HFF-Myc (cell line): ENCODE measurements around the gene CARMIL1.
"Not testable (repeated sequence)": the region's sequence is repeated elsewhere in the genome, so short reads cannot be mapped to it uniquely, and the experiment has no call there.

Experiments
- DNase-seq: peaks from one replicate; pipeline ENCODE4 v3.0.0-alpha.2; 2011; ENCODE audit warnings: low read depth; ENCODE audit errors: extremely low read depth
- H3K4me3 ChIP-seq: replicated peaks from 2 replicates; pipeline ENCODE4 v1.5.1; 2011; ENCODE audit warnings: low read depth, mild to moderate bottlenecking, control low read depth, low read length
- TF ChIP-seq, protein P1 (sequence below): IDR thresholded peaks from 2 replicates; pipeline ENCODE4 v1.5.1; 2012; ENCODE audit warnings: mild to moderate bottlenecking, low read depth, low read length, control low read depth; ENCODE audit errors: missing control alignments

CARMIL1 gene

DNA sequence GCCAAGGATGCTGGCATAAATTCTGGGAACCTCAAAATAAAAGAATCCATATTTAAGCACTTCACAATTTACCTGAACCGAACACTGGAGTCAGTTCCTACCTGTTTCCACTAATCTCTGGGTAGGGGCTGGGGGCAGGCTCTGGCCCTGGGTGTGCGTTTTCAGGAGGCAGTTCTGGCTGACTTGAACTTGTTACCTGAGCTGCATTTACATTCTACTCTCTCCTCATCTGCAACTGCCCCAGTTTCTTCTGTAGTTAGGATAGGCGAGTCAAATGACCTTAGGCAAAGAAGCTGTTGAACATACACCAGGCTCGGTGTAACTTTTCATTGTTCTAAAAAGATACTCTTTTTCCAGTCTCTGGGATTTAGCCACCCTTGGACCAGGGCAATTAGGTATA, 13.2 kb downstream of the CARMIL1 start:
- H3K4me3 ChIP-seq: no peak overlapping the region
- TF ChIP-seq, protein P1, sequence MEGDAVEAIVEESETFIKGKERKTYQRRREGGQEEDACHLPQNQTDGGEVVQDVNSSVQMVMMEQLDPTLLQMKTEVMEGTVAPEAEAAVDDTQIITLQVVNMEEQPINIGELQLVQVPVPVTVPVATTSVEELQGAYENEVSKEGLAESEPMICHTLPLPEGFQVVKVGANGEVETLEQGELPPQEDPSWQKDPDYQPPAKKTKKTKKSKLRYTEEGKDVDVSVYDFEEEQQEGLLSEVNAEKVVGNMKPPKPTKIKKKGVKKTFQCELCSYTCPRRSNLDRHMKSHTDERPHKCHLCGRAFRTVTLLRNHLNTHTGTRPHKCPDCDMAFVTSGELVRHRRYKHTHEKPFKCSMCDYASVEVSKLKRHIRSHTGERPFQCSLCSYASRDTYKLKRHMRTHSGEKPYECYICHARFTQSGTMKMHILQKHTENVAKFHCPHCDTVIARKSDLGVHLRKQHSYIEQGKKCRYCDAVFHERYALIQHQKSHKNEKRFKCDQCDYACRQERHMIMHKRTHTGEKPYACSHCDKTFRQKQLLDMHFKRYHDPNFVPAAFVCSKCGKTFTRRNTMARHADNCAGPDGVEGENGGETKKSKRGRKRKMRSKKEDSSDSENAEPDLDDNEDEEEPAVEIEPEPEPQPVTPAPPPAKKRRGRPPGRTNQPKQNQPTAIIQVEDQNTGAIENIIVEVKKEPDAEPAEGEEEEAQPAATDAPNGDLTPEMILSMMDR: no peak
- no peak for DNase-seq

DNA sequence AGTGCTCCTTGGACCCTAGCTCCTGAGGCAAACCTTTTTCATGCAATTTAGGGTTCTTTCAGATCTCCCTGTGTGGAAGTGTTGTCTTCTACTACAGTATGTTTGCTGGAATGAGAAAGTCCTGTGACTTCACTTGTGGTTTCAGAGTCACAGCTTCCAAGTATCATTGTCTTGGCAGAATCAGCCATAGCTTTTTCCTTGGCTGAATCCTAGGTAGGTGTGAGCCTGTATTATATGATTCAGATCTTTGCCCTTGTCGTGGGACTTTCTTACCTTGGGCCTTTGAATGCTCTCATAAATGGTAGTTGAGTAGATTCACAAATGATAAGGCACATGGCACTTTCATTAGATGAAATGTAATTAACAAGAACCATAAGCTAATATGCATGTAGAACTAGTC, 16.5 kb downstream of the CARMIL1 start:
- no peak overlapping the region for H3K4me3 ChIP-seq
- DNase-seq: no peak
- TF ChIP-seq, protein P1: no peak

DNA sequence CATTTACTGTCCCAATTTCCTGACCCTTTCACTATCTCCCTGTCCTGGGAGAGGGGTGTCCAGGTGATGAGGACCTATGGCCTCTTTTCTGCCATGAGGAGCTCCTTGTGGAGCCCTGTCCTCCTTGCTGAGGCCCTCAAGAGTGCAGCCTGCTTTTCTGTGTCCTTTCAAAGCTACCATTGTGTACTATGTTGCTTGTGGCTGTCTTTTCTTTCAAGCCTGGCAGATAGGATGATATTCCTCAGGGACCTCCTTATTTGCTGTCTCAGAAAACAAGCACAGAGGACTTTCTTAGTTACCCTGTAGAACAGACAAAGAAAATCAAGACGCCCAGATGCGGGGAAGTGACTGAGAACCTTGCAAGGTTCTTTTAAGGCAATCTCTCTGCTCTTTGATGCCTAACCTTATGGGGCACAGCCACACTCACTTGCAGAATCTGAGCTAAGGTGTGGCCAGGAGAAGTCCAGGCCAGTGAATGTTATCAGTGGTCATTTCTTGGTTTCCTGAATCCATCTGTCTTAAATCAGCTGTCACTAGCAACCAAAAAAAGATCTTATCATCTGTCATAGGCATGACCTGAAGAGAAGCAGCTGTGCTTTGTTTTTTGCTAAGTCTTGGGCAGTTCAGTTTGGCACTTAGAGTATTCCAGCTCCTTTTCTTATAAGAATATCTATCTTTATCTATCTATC, 17.2 kb downstream of the CARMIL1 start:
- no peak for DNase-seq
- TF ChIP-seq, protein P1: no peak
- no peak overlapping the region for H3K4me3 ChIP-seq

DNA sequence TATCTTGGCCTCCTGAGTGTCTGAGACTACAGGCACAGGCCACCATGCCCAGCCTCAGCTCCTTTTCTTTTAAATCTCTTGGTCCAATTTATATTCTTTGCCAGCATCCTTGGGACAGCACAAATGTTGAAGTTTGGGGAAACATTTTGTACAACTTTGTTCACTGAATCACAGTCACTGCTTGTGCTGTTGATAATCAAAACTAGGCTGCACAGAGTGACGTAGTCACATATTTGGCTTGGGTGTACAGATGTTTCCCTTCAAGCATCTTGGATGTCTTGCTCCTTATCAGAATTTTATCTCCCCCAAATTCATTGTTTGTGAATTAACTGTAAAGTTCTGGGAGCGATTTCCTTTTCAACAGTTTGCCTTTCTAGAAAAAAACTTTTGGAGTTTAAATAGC, 17.9 kb downstream of the CARMIL1 start:
- DNase-seq: no peak
- TF ChIP-seq, protein P1: no peak
- no peak overlapping the region for H3K4me3 ChIP-seq

DNA sequence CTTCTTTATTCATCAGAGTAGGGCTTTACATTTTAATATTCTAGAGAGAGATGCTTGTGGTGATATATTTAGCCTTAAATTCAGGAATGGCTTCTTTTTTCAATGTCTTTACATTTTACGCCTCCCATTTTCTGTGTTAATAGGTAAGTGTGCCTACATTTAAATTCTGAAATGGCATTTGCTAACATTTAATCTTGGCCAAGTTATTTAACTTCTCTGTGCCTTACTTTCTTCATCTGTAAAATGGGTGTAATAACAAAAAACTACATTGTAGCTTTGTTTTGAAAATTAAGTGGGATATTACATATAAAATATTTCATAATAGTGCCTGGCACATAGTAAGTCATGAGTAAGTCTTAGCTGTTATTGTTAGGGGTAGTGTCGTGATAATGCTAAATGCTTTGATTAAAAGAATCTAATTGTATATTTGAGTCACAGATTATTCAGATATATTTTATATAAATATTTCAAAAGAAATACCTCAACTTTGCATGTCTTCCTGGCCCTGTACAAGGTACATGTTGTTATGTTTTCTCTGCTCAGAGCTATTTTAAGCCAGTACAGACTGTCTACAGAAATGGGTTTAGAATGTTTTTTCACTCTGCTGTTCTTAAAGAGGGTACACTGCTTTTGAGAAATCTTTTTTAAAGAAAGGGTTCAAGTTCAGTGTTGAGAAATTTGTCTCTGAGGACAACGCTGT, 18.8 kb downstream of the CARMIL1 start:
- no peak for DNase-seq
- H3K4me3 ChIP-seq: no peak overlapping the region
- TF ChIP-seq, protein P1: no peak

DNA sequence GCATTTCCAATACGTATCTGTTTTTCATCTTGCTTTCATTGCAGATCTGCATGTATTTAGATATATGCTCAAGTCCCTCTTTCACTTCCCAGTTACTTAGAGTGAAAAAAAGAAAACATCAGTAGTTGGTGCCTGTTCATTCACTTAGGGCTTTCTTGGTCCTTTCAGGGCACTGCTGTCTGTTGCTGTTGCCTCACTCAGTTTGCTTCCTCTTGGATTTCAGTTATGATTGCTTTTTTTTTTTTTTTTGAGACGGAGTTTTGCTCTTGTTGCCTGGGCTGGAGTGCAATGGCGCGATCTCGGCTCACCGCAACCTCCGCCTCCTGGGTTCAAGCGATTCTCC, 19.3 kb downstream of the CARMIL1 start:
- not testable (repeated sequence) for H3K4me3 ChIP-seq

GRCh38 chr6:25301362-25301761, 22.2 kb downstream of the CARMIL1 start:
- TF ChIP-seq, protein P1: no peak
- no peak for DNase-seq
- no peak overlapping the region for H3K4me3 ChIP-seq

More for the DNA sequence above, 19.3 kb downstream of the CARMIL1 start:
- not testable (repeated sequence) for DNase-seq
